GM23338 (cell line): ENCODE results near the gene MAN2B2. TPM values are rescaled to one million over a fixed set of nuclear protein-coding genes. Genes with fewer than 3 reads are reported as not detected.

Source experiments
- ATAC-seq: fragments of 200-7000 bp; cut with Tn5 transposase; 3 replicates; pipeline ENCODE4 v1.9.1; 2020
- DNase-seq: peaks from one replicate; pipeline ENCODE4 v3.0.0-alpha.2; 2015; ENCODE audit warnings: low spot score
- H2AFZ ChIP-seq: fragments of 200-600 bp; sonication (generic); 2 replicates; pipeline ENCODE4 v1.8.0; 2016; ENCODE audit warnings: antibody characterized with exemption, mild to moderate bottlenecking, moderate library complexity
- H3F3A ChIP-seq: fragments of 200-600 bp; sonication (generic); replicated peaks from 2 replicates; pipeline ENCODE4 v1.8.0; 2017; ENCODE audit warnings: antibody characterized with exemption, mixed run types, low read depth
- H3K27ac ChIP-seq: fragments of 200-600 bp; sonication (generic); 2 replicates; pipeline ENCODE4 v1.6.1; 2016; ENCODE audit warnings: low read depth
- H3K27me3 ChIP-seq: fragments of 200-600 bp; sonication (generic); 2 replicates; pipeline ENCODE4 v1.8.0; 2016; ENCODE audit warnings: mild to moderate bottlenecking, mixed run types, moderate library complexity; ENCODE audit not compliant: insufficient read depth
- H3K36me3 ChIP-seq: fragments of 200-600 bp; sonication (generic); 2 replicates; pipeline ENCODE4 v1.8.0; 2016; ENCODE audit warnings: mild to moderate bottlenecking; ENCODE audit not compliant: insufficient read depth
- H3K4me1 ChIP-seq: fragments of 200-600 bp; sonication (generic); 2 replicates; pipeline ENCODE4 v1.8.0; 2016; ENCODE audit warnings: mild to moderate bottlenecking, moderate library complexity; ENCODE audit not compliant: insufficient read depth
- H3K4me2 ChIP-seq: fragments of 200-600 bp; sonication (generic); 2 replicates; pipeline ENCODE4 v1.7.1; 2017; ENCODE audit warnings: mixed run types
- H3K4me3 ChIP-seq: fragments of 200-600 bp; sonication (generic); 2 replicates; pipeline ENCODE4 v1.6.1; 2016; ENCODE audit warnings: mixed run types
- H3K79me2 ChIP-seq: fragments of 200-600 bp; sonication (generic); replicated peaks from 2 replicates; pipeline ENCODE4 v1.8.0; 2017; ENCODE audit warnings: mild to moderate bottlenecking; ENCODE audit not compliant: insufficient read depth
- H3K9me2 ChIP-seq: fragments of 200-600 bp; sonication (generic); 2 replicates; pipeline ENCODE4 v1.8.0; 2017; ENCODE audit not compliant: insufficient read depth
- H4K20me1 ChIP-seq: fragments of 200-600 bp; sonication (generic); replicated peaks from 2 replicates; pipeline ENCODE4 v1.8.0; 2017; ENCODE audit warnings: mild to moderate bottlenecking; ENCODE audit not compliant: insufficient read depth
- H3K27ac Mint-ChIP-seq: 2 replicates; pipeline ENCODE4 v1.8.0; 2020; ENCODE audit warnings: inconsistent platforms, mild to moderate bottlenecking, moderate library complexity, mixed read lengths
- H3K27me3 Mint-ChIP-seq: 3 replicates; pipeline ENCODE4 v1.8.0; 2022; ENCODE audit warnings: low read depth, mild to moderate bottlenecking, moderate library complexity, mixed read lengths, inconsistent platforms; ENCODE audit not compliant: insufficient read depth, poor library complexity
- H3K36me3 Mint-ChIP-seq: 3 replicates; pipeline ENCODE4 v1.8.0; 2021; ENCODE audit warnings: low read depth, mild to moderate bottlenecking, inconsistent platforms, moderate library complexity, mixed read lengths
- H3K4me1 Mint-ChIP-seq: 3 replicates; pipeline ENCODE4 v1.8.0; 2020; ENCODE audit warnings: mild to moderate bottlenecking, inconsistent platforms, mixed read lengths
- H3K4me3 Mint-ChIP-seq: 3 replicates; pipeline ENCODE4 v1.8.0; 2021; ENCODE audit warnings: moderate library complexity, mild to moderate bottlenecking, inconsistent platforms, mixed read lengths
- H3K9me3 Mint-ChIP-seq: 3 replicates; pipeline ENCODE4 v1.8.0; 2020; ENCODE audit warnings: moderate library complexity, mild to moderate bottlenecking, inconsistent platforms, mixed read lengths
- EZH2 ChIP-seq: fragments of 200-600 bp; sonication (generic); IDR thresholded peaks from one replicate; pipeline ENCODE4 v1.8.0; 2017; ENCODE audit warnings: antibody characterized with exemption, mild to moderate bottlenecking, low read depth; ENCODE audit not compliant: unreplicated experiment
- REST ChIP-seq: IDR thresholded peaks from one replicate; pipeline ENCODE4 v1.6.1; 2018; ENCODE audit warnings: antibody characterized with exemption; ENCODE audit not compliant: unreplicated experiment
- ZNF331 ChIP-seq: fragments of 250-450 bp; sonication (Bioruptor Pico); IDR thresholded peaks from 2 replicates; pipeline ENCODE4 v1.5.0; 2020; ENCODE audit warnings: low read depth, mild to moderate bottlenecking, moderate library complexity
- ZNF462 ChIP-seq: fragments of 250-450 bp; sonication (Bioruptor Pico); IDR thresholded peaks from 2 replicates; pipeline ENCODE4 v1.5.0; 2020; ENCODE audit warnings: mild to moderate bottlenecking, moderate library complexity
- polyA plus RNA-seq: library from polyadenylated mRNA; unstranded; fragments of >200 nt; fragmentation: Nextera tagmentation; extraction: Ambion mirVana; gene quantifications from 2 replicates; pipeline ENCODE4 v1.2.1, GENCODE V29; 2016
- total RNA-seq: library from RNA; depleted of rRNA; stranded (reverse); fragments of >200 nt; shearing (Covaris generic); gene quantifications from 2 replicates; pipeline ENCODE4 v1.2.3, GENCODE V29; 2014

The MAN2B2 gene
- total and polyA plus RNA-seq, 2 experiments from 2014 or later: 1.6 to 6.9 TPM

- H3K27ac ChIP-seq: no peak overlapping the region
- no peaks in the 10 kb centered on the region for H3K4me1 Mint-ChIP-seq
- H3K36me3 ChIP-seq: no peaks in the 10 kb centered on the region
- no peak overlapping the region for H3K27ac Mint-ChIP-seq
- H2AFZ ChIP-seq: peak overlapping the region; percentile 94
- H3K27me3 ChIP-seq: peaks cover 52% of the 10 kb centered on the region
- no peaks in the 10 kb centered on the region for H3K9me2 ChIP-seq
- DNase-seq: peak; percentile 45
- H3K9me3 Mint-ChIP-seq: no peaks in the 10 kb centered on the region; the same call in 2 of the 3 replicates
- no peaks in the 10 kb centered on the region for H4K20me1 ChIP-seq
- H3K4me3 ChIP-seq: peak overlapping the region; percentile 58
- H3K4me3 Mint-ChIP-seq: peak overlapping the region; percentile 49
- H3K27me3 Mint-ChIP-seq: peaks cover 33% of the 10 kb centered on the region
- peak; percentile 79 for ATAC-seq
- H3K36me3 Mint-ChIP-seq: no peaks in the 10 kb centered on the region
- H3K79me2 ChIP-seq: no peaks in the 10 kb centered on the region
- TF ChIP-seq REST (no peak), ZNF331 (CRISPR knock-in tag) (no peak), ZNF462 (CRISPR knock-in tag) (no peak), EZH2 (peak; percentile 20)
- H3K4me1 ChIP-seq: 0 out of 2 replicates have a peak, but pooled peaks cover 7% of the 10 kb centered on the region
- peak overlapping the region; percentile 83 for H3K4me2 ChIP-seq
- no peaks in the 10 kb centered on the region for H3F3A ChIP-seq
Measured at GRCh38 chr4:6663596-6664393, 88.8 kb downstream of the MAN2B2 start.
